Liver (tissue), 3 donors: ENCODE measurements around the gene IRF6.

ENCODE experiments used
- CTCF ChIP-seq: fragments of 150-350 bp; IDR thresholded peaks from 2 replicates; pipeline ENCODE4 v1.5.1; 2017; ENCODE audit warnings: improper control_type of control experiment, low read depth, low read length; ENCODE audit not compliant: missing input control
- FOXA1 ChIP-seq: IDR thresholded peaks from 2 replicates; pipeline ENCODE4 v1.6.1; 2016; ENCODE audit warnings: antibody characterized with exemption
- GABPA ChIP-seq, 2 donors: IDR thresholded peaks in 1 of 2; conservative IDR thresholded peaks in 1 of 2; 2 replicates each; pipeline ENCODE4 v1.6.1; 2016; ENCODE audit warnings: antibody characterized with exemption in 2 of 2, mild to moderate bottlenecking in 1 of 2, moderate library complexity in 1 of 2
- TAF1 ChIP-seq: conservative IDR thresholded peaks from 2 replicates; pipeline ENCODE4 v1.6.1; 2016; ENCODE audit warnings: antibody characterized with exemption, mild to moderate bottlenecking
- donor health status: healthy.
- donor health status: healthy.

- TF ChIP-seq GABPA (IDR thresholded peaks at IDR 0.05 in 1 of 2, conservative IDR thresholded peaks at IDR 0.05 in 1 of 2) (no peak), CTCF (no peak), FOXA1 (no peak), TAF1 (no peak)
Observed at GRCh38 chr1:209820986-209821385, 15.0 kb upstream of the IRF6 start.
